NCI-H2196 treated with DMSO at 0.1 percent for 48 hours (cell line): ENCODE results near the gene FZD7.

ENCODE experiments used
- DNase-seq: peaks from one replicate; lab custom pipeline; 2025; ENCODE audit not compliant: unreplicated experiment; lab: John Stamatoyannopoulos, UW

FZD7 gene

GRCh38 chr2:202064881-202065230 is 31.2 kb downstream of the FZD7 start:
- no peak for DNase-seq

- no peak for DNase-seq
Measured at GRCh38 chr2:202065876-202066275, 32.2 kb downstream of the FZD7 start.

- DNase-seq = no peak
Measured at GRCh38 chr2:202066875-202067274, 33.2 kb downstream of the FZD7 start.

GRCh38 chr2:202067589-202067988 is 33.9 kb downstream of the FZD7 start:
- DNase-seq = no peak

GRCh38 chr2:202069170-202070067 is 35.8 kb downstream of the FZD7 start:
- no peak for DNase-seq

GRCh38 chr2:202071107-202071506 is 37.5 kb downstream of the FZD7 start:
- DNase-seq = no peak

GRCh38 chr2:202072226-202072625 is 38.6 kb downstream of the FZD7 start:
- no peak for DNase-seq

GRCh38 chr2:202072737-202073401 is 39.2 kb downstream of the FZD7 start, which contains the start of gene KIAA2012:
KIAA2012 (plus strand) TSS chr2:202073255; CDS start chr2:202073628, 373 bp downstream.
- DNase-seq = no peak

- DNase-seq = no peak
Measured at GRCh38 chr2:202074324-202074723, 40.7 kb downstream of the FZD7 start.

- no peak for DNase-seq
Measured at GRCh38 chr2:202079310-202079709, 45.7 kb downstream of the FZD7 start.

GRCh38 chr2:202084265-202084664 is 50.6 kb downstream of the FZD7 start:
- DNase-seq = no peak
